K562 (cell line): ENCODE data around the gene ROM1. TPM values are rescaled to one million over a fixed set of nuclear protein-coding genes. Genes with fewer than 3 reads are reported as not detected.

Experiments used
- ARNT ChIP-seq, 2 experiments: fragments of 450-650 bp; IDR thresholded peaks; 2 replicates each; pipeline ENCODE4 v1.6.1; 2016; ENCODE audit warnings: mild to moderate bottlenecking in 1 of 2
- ATF1 ChIP-seq, 2 experiments: fragments of 450-650 bp in 1 of 2; IDR thresholded peaks; 2 replicates each; pipeline ENCODE4 v1.6.1; 2016; ENCODE audit warnings: missing compliant biosample characterization in 1 of 2, missing genetic modification characterization in 1 of 2
- CCNT2 ChIP-seq: IDR thresholded peaks from 2 replicates; pipeline ENCODE4 v1.6.1; 2011; ENCODE audit warnings: borderline replicate concordance, low read depth, mild to moderate bottlenecking, moderate library complexity, mixed read lengths, low read length; ENCODE audit not compliant: insufficient read length; ENCODE audit errors: extremely low read depth
- CREM ChIP-seq: IDR thresholded peaks from 2 replicates; pipeline ENCODE4 v1.6.1; 2014; ENCODE audit warnings: antibody characterized with exemption, low read depth
- CSDE1 ChIP-seq, 2 experiments: fragments of 450-650 bp; IDR thresholded peaks; 2 replicates each; pipeline ENCODE4 v1.6.1; 2016; ENCODE audit warnings: mild to moderate bottlenecking in 1 of 2
- E2F3 ChIP-seq: fragments of 250-450 bp; sonication (Bioruptor Pico); IDR thresholded peaks from 2 replicates; pipeline ENCODE4 v1.4.0; 2020; ENCODE audit warnings: mild to moderate bottlenecking
- EGR1 ChIP-seq: fragments of 450-650 bp; conservative IDR thresholded peaks from 2 replicates; pipeline ENCODE4 v1.6.1; 2017; ENCODE audit warnings: mild to moderate bottlenecking
- ESRRA ChIP-seq: fragments of 450-650 bp; IDR thresholded peaks from 2 replicates; pipeline ENCODE4 v1.6.1; 2014; ENCODE audit warnings: low read depth, mild to moderate bottlenecking, moderate library complexity, borderline replicate concordance
- ESRRB ChIP-seq: fragments of 250-450 bp; sonication (Bioruptor Pico); IDR thresholded peaks from 2 replicates; pipeline ENCODE4 v1.5.0; 2020; ENCODE audit warnings: mild to moderate bottlenecking, moderate library complexity, borderline replicate concordance
- FOSL1 ChIP-seq: fragments of 200-800 bp; sonication (Bioruptor generic); conservative IDR thresholded peaks from 2 replicates; pipeline ENCODE4 v1.6.1; 2016; ENCODE audit warnings: missing genetic modification characterization, missing compliant biosample characterization
- FOXJ2 ChIP-seq: fragments of 200-800 bp; sonication (Bioruptor generic); IDR thresholded peaks from 2 replicates; pipeline ENCODE4 v1.6.1; 2016; ENCODE audit warnings: missing genetic modification characterization, missing compliant biosample characterization
- HCFC1 ChIP-seq: IDR thresholded peaks from 2 replicates; pipeline ENCODE4 v1.6.1; 2012; ENCODE audit warnings: low read depth, low read length, improper control_type of control experiment
- JUND ChIP-seq, 2 experiments: IDR thresholded peaks; 2 replicates in 1 of 2; 3 replicates in 1 of 2; pipeline ENCODE4 v1.6.1; 2011; ENCODE audit warnings: borderline replicate concordance in 2 of 2, low read depth in 2 of 2, low read length in 2 of 2, improper control_type of control experiment in 1 of 2, missing biosample characterization in 1 of 2, missing genetic modification characterization in 1 of 2, missing genetic modification reagents in 1 of 2
- KDM4B ChIP-seq, 2 experiments: fragments of 450-650 bp in 1 of 2; sonication (generic) in 1 of 2; IDR thresholded peaks; 2 replicates each; pipeline ENCODE4 v1.6.1; 2016 to 2017; ENCODE audit warnings: borderline replicate concordance in 2 of 2, antibody characterized with exemption in 1 of 2, low read depth in 1 of 2, mild to moderate bottlenecking in 1 of 2
- LCOR ChIP-seq: sonication (generic); formaldehyde crosslinking; IDR thresholded peaks from 2 replicates; pipeline ENCODE4 v1.8.0; 2022; ENCODE audit warnings: mild to moderate bottlenecking, missing genetic modification reagents
- MTA3 ChIP-seq: fragments of 450-650 bp; formaldehyde crosslinking; IDR thresholded peaks from 2 replicates; pipeline ENCODE4 v1.6.1; 2017; ENCODE audit warnings: mild to moderate bottlenecking, borderline replicate concordance
- MXI1 ChIP-seq: IDR thresholded peaks from 2 replicates; pipeline ENCODE4 v1.6.1; 2011; ENCODE audit warnings: low read depth, mild to moderate bottlenecking, improper control_type of control experiment, low read length
- NBN ChIP-seq: fragments of 450-650 bp; IDR thresholded peaks from 2 replicates; pipeline ENCODE4 v1.6.1; 2016; ENCODE audit warnings: low read depth, mild to moderate bottlenecking
- NCOA1 ChIP-seq: fragments of 450-650 bp; IDR thresholded peaks from 2 replicates; pipeline ENCODE4 v1.6.1; 2016; ENCODE audit warnings: low read depth
- NCOR1 ChIP-seq: fragments of 450-650 bp; IDR thresholded peaks from 2 replicates; pipeline ENCODE4 v1.6.1; 2016; ENCODE audit warnings: mild to moderate bottlenecking, moderate library complexity
- NEUROD1 ChIP-seq: fragments of 150-350 bp; IDR thresholded peaks from 2 replicates; pipeline ENCODE4 v1.6.1; 2014; ENCODE audit warnings: borderline replicate concordance, low read length, low read depth; ENCODE audit not compliant: partially characterized antibody
- PHB ChIP-seq: fragments of 250-450 bp; sonication (Bioruptor Pico); IDR thresholded peaks from 2 replicates; pipeline ENCODE4 v1.5.0; 2021
- POLR2B ChIP-seq: fragments of 450-650 bp; IDR thresholded peaks from 2 replicates; pipeline ENCODE4 v1.6.1; 2018; ENCODE audit warnings: low read depth; ENCODE audit not compliant: partially characterized antibody
- SETDB1 ChIP-seq: IDR thresholded peaks from one replicate; pipeline ENCODE4 v1.6.1; 2012; ENCODE audit warnings: low read length, control low read depth, inconsistent platforms
- TAF9B ChIP-seq: fragments of 450-650 bp; IDR thresholded peaks from 2 replicates; pipeline ENCODE4 v1.6.1; 2018; ENCODE audit warnings: mild to moderate bottlenecking; ENCODE audit not compliant: partially characterized antibody
- XRCC5 ChIP-seq: fragments of 200-400 bp; formaldehyde crosslinking; IDR thresholded peaks from 2 replicates; pipeline ENCODE4 v1.6.1; 2017; ENCODE audit warnings: low read depth, mild to moderate bottlenecking, low read length
- ZNF79 ChIP-seq: fragments of 250-450 bp; sonication (Bioruptor Pico); IDR thresholded peaks from 2 replicates; pipeline ENCODE4 v1.4.0; 2020; ENCODE audit warnings: low read depth, mild to moderate bottlenecking, moderate library complexity
- polyA plus RNA-seq, 8 experiments: library from polyadenylated mRNA; depleted of rRNA in 4 of 8; stranded (reverse) in 5 of 8; unstranded in 3 of 8; fragments of >200 nt; fragmentation: Nextera tagmentation in 2 of 8; fragmentation: Illumina TruSeq in 1 of 8; extraction: Ambion mirVana in 2 of 8; extraction: Trizol in 1 of 8; gene quantifications; 2 replicates each; pipeline versions ENCODE4 v1.2.1 to v1.2.3, GENCODE V29; 2011 to 2014; ENCODE audit warnings: inconsistent platforms in 1 of 8, missing spikeins in 1 of 8
- total RNA-seq, 7 experiments: library from RNA; depleted of rRNA in 6 of 7; stranded (reverse); fragments of >200 nt in 6 of 7; fragmentation: Illumina TruSeq in 2 of 7; extraction: Trizol in 2 of 7; gene quantifications; 2 replicates each; pipeline versions ENCODE4 v1.2.1 to v1.2.3, GENCODE V29; 2011 to 2021; ENCODE audit warnings: low replicate concordance in 1 of 7
- TF ChIP-seq, protein P1 (sequence below): fragments of 250-450 bp; sonication (Bioruptor Pico); IDR thresholded peaks from 2 replicates; pipeline ENCODE4 v1.5.0; 2020; ENCODE audit warnings: mild to moderate bottlenecking, borderline replicate concordance

Gene ROM1
- total and polyA plus RNA-seq, 9 of the 15 experiments (the other 6 are each of a cell fraction or from before 2014, with no cell fraction given), result 0.75 to 4.0 (median 2.6) TPM

- TF ChIP-seq NEUROD1 (peak; percentile 16), ESRRB (CRISPR knock-in tag) (0 out of 2 replicates have a peak, but pooled peaks have one; percentile 34), HCFC1 (peak; percentile 7), ATF1 (CRISPR knock-in tag; IDR thresholded peaks at IDR 0.05) (no peak), ATF1 (tag; IDR thresholded peaks at IDR 0.05) (peak; percentile 80), E2F3 (CRISPR knock-in tag) (0 out of 2 replicates have a peak, but pooled peaks have one; percentile 18), MXI1 (no peak), SETDB1 (no peak), FOSL1 (tag) (no peak), CCNT2 (peak; percentile 47), EGR1 (peak; percentile 25), FOXJ2 (tag) (peak; percentile 72; the same call in 1 of the 2 replicates), KDM4B (IDR thresholded peaks at IDR 0.05; ENCODE audit: borderline replicate concordance in 2 of 2, low read depth in 1 of 2) (0 out of 4 replicates have a peak, but pooled peaks of 1 of the 2 experiments have one; percentile 9), CSDE1 (IDR thresholded peaks at IDR 0.05) (peak in 1 of 2 experiments; percentile 62; a peak in 1 of 4 replicates), NBN (peak; percentile 73), CREM (peak; percentile 9; the same call in 1 of the 2 replicates), JUND (IDR thresholded peaks at IDR 0.05; ENCODE audit: borderline replicate concordance, low read depth, low read length) (peak; percentile 2; the same call in 1 of the 2 replicates), JUND (tag; IDR thresholded peaks at IDR 0.05; ENCODE audit: borderline replicate concordance, low read depth, low read length) (no peak; the same call in 2 of the 3 replicates), NCOR1 (peak; percentile 33; the same call in 1 of the 2 replicates), XRCC5 (0 out of 2 replicates have a peak, but pooled peaks have one; percentile 22), TAF9B (peak; percentile 100), PHB (CRISPR knock-in tag) (peak; percentile 89; the same call in 1 of the 2 replicates), ESRRA (peak; percentile 11), ARNT (IDR thresholded peaks at IDR 0.05) (peak in 1 of 2 experiments; percentile 44; a peak in 1 of 4 replicates), NCOA1 (peak; percentile 22; the same call in 1 of the 2 replicates), LCOR (peak; percentile 48; the same call in 1 of the 2 replicates), POLR2B (peak; percentile 88), ZNF79 (no peak), MTA3 (peak; percentile 63)
- TF ChIP-seq, protein P1, sequence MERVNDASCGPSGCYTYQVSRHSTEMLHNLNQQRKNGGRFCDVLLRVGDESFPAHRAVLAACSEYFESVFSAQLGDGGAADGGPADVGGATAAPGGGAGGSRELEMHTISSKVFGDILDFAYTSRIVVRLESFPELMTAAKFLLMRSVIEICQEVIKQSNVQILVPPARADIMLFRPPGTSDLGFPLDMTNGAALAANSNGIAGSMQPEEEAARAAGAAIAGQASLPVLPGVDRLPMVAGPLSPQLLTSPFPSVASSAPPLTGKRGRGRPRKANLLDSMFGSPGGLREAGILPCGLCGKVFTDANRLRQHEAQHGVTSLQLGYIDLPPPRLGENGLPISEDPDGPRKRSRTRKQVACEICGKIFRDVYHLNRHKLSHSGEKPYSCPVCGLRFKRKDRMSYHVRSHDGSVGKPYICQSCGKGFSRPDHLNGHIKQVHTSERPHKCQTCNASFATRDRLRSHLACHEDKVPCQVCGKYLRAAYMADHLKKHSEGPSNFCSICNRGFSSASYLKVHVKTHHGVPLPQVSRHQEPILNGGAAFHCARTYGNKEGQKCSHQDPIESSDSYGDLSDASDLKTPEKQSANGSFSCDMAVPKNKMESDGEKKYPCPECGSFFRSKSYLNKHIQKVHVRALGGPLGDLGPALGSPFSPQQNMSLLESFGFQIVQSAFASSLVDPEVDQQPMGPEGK (CRISPR knock-in tag), result 0 out of 2 replicates have a peak, but pooled peaks have one; percentile 35
These were observed 39.3 kb upstream of the ROM1 start, which contains the start of gene EEF1G (continued) for GRCh38 chr11:62573592-62574362.
